ENCODE data around the gene ERC2.

ERC2 gene

GRCh38 chr3:55989366-55989765, 478.9 kb downstream of the ERC2 start:
- H3K4me2 ChIP-seq (ENCODE audit: low read length), result no peak overlapping the region
- H3K9me2 ChIP-seq (ENCODE audit: low read depth, low read length), result no peaks in the 10 kb centered on the region
- no peaks in the 10 kb centered on the region for H3F3A ChIP-seq (ENCODE audit: insufficient read depth, low read length)
- H2AFZ ChIP-seq (ENCODE audit: low read length), result no peak overlapping the region
- no peak overlapping the region for H3K4me3 ChIP-seq (ENCODE audit: low read depth, low read length, poor library complexity, severe bottlenecking)
- no peak overlapping the region for H3K27ac ChIP-seq (ENCODE audit: low read depth, low read length, poor library complexity, severe bottlenecking)
- no peak for TF ChIP-seq CTCF (IDR thresholded peaks at IDR 0.05; ENCODE audit: low read length)
- H3K9me3 ChIP-seq (ENCODE audit: low read length), result no peaks in the 10 kb centered on the region
- H3K36me3 ChIP-seq (ENCODE audit: insufficient read depth, low read length), result no peaks in the 10 kb centered on the region
- H3K27me3 ChIP-seq (ENCODE audit: insufficient read depth, low read length), result no peaks in the 10 kb centered on the region
- H3K9ac ChIP-seq (ENCODE audit: low read length), result no peak overlapping the region
- H3K4me1 ChIP-seq (ENCODE audit: insufficient read depth, low read length, severe bottlenecking), result no peaks in the 10 kb centered on the region
- H4K20me1 ChIP-seq (ENCODE audit: insufficient read depth, low read length), result no peaks in the 10 kb centered on the region
- no peaks in the 10 kb centered on the region for H3K79me2 ChIP-seq (ENCODE audit: insufficient read depth, low read length)

- H3K27ac ChIP-seq (ENCODE audit: low read depth, low read length, poor library complexity, severe bottlenecking), result no peak overlapping the region
- TF ChIP-seq EZH2 (IDR thresholded peaks at IDR 0.05; ENCODE audit: borderline replicate concordance, low read length) (no peak), CTCF (IDR thresholded peaks at IDR 0.05; ENCODE audit: low read length) (no peak)
- no peaks in the 10 kb centered on the region for H3K36me3 ChIP-seq (ENCODE audit: insufficient read depth, low read length)
- no peaks in the 10 kb centered on the region for H3K4me1 ChIP-seq (ENCODE audit: insufficient read depth, low read length, severe bottlenecking)
- no peaks in the 10 kb centered on the region for H4K20me1 ChIP-seq (ENCODE audit: insufficient read depth, low read length)
- H3K4me2 ChIP-seq (ENCODE audit: low read length), result no peak overlapping the region
- no peaks in the 10 kb centered on the region for H3K9me2 ChIP-seq (ENCODE audit: low read depth, low read length)
- no peak overlapping the region for H3K9ac ChIP-seq (ENCODE audit: low read length)
- no peaks in the 10 kb centered on the region for H3K9me3 ChIP-seq (ENCODE audit: low read length)
- no peaks in the 10 kb centered on the region for H3F3A ChIP-seq (ENCODE audit: insufficient read depth, low read length)
- no peak overlapping the region for H3K4me3 ChIP-seq (ENCODE audit: low read depth, low read length, poor library complexity, severe bottlenecking)
- H3K27me3 ChIP-seq (ENCODE audit: insufficient read depth, low read length), result no peaks in the 10 kb centered on the region
- no peaks in the 10 kb centered on the region for H3K79me2 ChIP-seq (ENCODE audit: insufficient read depth, low read length)
- H2AFZ ChIP-seq (ENCODE audit: low read length), result no peak overlapping the region
Observed at GRCh38 chr3:55988905-55989304, 479.4 kb downstream of the ERC2 start.

- H3K4me2 ChIP-seq (ENCODE audit: low read length), result no peak overlapping the region
- no peaks in the 10 kb centered on the region for H3K79me2 ChIP-seq (ENCODE audit: insufficient read depth, low read length)
- H3K9ac ChIP-seq (ENCODE audit: low read length), result no peak overlapping the region
- no peaks in the 10 kb centered on the region for H3F3A ChIP-seq (ENCODE audit: insufficient read depth, low read length)
- no peaks in the 10 kb centered on the region for H4K20me1 ChIP-seq (ENCODE audit: insufficient read depth, low read length)
- no peaks in the 10 kb centered on the region for H3K9me3 ChIP-seq (ENCODE audit: low read length)
- TF ChIP-seq EZH2 (IDR thresholded peaks at IDR 0.05; ENCODE audit: borderline replicate concordance, low read length) (no peak), CTCF (IDR thresholded peaks at IDR 0.05; ENCODE audit: low read length) (no peak)
- H3K9me2 ChIP-seq (ENCODE audit: low read depth, low read length), result no peaks in the 10 kb centered on the region
- H3K36me3 ChIP-seq (ENCODE audit: insufficient read depth, low read length), result no peaks in the 10 kb centered on the region
- no peaks in the 10 kb centered on the region for H3K4me1 ChIP-seq (ENCODE audit: insufficient read depth, low read length, severe bottlenecking)
- no peaks in the 10 kb centered on the region for H3K27me3 ChIP-seq (ENCODE audit: insufficient read depth, low read length)
- H3K4me3 ChIP-seq (ENCODE audit: low read depth, low read length, poor library complexity, severe bottlenecking), result no peak overlapping the region
- H2AFZ ChIP-seq (ENCODE audit: low read length), result no peak overlapping the region
- no peak overlapping the region for H3K27ac ChIP-seq (ENCODE audit: low read depth, low read length, poor library complexity, severe bottlenecking)
Observed at GRCh38 chr3:55984626-55985025, 483.6 kb downstream of the ERC2 start.
